Uterus (tissue), 2 donors: Measurements from ENCODE around the gene XPC.

ENCODE experiments used
- POLR2A ChIP-seq, 2 donors: fragments of 450-650 bp; IDR thresholded peaks; one replicate each; pipeline ENCODE4 v1.6.1; 2016; ENCODE audit warnings: antibody characterized with exemption in 2 of 2, mild to moderate bottlenecking in 1 of 2, moderate library complexity in 1 of 2
- TF ChIP-seq, protein P1 (sequence below), 4 experiments: fragments of 200-600 bp in 2 of 4; fragments of 450-650 bp in 2 of 4; sonication (generic) in 2 of 4; IDR thresholded peaks; one replicate each; pipeline ENCODE4 v1.5.1; 2016 to 2019; ENCODE audit warnings: antibody characterized with exemption in 4 of 4, mild to moderate bottlenecking in 2 of 4, moderate library complexity in 1 of 4

- TF ChIP-seq, protein P1, sequence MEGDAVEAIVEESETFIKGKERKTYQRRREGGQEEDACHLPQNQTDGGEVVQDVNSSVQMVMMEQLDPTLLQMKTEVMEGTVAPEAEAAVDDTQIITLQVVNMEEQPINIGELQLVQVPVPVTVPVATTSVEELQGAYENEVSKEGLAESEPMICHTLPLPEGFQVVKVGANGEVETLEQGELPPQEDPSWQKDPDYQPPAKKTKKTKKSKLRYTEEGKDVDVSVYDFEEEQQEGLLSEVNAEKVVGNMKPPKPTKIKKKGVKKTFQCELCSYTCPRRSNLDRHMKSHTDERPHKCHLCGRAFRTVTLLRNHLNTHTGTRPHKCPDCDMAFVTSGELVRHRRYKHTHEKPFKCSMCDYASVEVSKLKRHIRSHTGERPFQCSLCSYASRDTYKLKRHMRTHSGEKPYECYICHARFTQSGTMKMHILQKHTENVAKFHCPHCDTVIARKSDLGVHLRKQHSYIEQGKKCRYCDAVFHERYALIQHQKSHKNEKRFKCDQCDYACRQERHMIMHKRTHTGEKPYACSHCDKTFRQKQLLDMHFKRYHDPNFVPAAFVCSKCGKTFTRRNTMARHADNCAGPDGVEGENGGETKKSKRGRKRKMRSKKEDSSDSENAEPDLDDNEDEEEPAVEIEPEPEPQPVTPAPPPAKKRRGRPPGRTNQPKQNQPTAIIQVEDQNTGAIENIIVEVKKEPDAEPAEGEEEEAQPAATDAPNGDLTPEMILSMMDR (IDR thresholded peaks at IDR 0.05) = no peak
- no peak for TF ChIP-seq POLR2A (IDR thresholded peaks at IDR 0.05)
These were observed 43.5 kb upstream of the XPC start for GRCh38 chr3:14221902-14222301.
